Raji (cell line): ENCODE data around the gene NGLY1.

Experiments
- POLR2A ChIP-seq: IDR thresholded peaks from 2 replicates; pipeline ENCODE4 v1.6.1; 2011; ENCODE audit warnings: low read depth, low read length, control low read depth; ENCODE audit not compliant: insufficient read depth

Gene NGLY1

DNA sequence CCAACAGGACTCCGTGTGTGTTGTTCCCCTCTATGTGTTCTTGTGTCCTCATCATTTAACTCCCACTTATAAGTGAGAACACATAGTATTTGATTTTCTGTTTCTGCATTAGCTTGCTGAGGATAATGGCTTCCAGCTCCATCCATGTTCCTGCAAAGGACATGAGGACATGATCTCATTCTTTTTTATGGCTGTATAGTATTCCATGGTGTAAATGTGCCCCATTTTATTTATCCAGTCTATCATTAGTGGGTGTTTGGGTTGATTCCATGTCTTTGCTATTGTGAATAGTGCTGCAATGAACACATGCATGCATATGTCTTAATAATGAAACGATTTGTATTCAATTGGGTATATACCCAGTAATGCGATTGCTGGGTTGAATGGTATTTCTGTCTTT lies 90.0 kb downstream of the NGLY1 start:
- TF ChIP-seq POLR2A = no peak

DNA sequence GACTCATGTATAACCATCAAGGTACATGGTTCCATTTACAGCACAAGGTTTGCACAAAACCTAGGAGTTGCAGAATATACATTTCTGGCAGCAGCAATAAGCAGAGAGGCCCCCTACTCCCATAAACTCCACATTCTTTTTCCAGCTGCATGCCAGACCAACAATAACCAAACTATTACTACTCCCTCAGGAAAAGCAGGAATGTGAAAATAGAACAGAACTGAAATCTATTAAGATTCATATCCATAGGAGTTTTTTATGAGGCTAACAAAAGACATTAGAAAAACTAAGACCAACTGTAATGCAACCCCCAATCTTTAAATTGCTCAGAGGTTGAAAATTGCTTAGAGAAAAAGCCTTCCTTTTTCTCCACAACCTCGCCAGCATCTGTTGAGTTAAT lies 90.9 kb downstream of the NGLY1 start:
- no peak for TF ChIP-seq POLR2A

DNA sequence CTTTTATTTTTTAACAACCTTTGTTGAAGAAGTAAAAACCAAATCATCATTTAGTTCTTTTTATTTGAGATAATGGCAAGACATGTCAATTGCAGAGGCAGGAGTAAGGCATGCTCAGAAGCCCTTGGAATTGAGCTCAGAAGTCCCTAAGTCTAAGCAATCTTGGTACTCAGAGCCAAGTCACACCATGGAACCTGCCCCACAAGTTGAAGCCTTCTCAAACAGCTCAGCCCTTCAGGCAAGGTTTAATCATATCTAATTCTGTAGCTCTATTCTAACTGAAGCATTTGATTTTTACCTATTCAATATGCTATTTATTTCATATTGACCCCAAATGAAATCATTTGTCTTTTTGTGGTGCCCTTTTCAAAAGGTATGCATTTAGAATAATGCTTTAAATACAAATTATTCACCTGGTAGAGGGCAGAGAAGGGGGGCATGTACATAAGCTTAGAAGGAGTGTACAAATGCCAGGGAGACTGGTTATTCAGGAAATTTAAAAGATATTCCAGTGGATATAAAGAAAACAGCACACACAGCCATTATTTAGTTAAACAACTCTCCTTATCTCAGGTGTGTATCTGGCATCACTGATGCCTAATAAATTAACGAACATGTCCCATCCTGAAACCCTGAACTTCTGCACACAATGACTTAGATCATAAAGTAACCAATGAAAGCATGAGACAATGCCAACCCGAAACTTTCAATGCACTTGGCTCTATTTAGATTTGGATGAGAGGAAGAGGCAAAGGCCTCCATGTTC lies 92.3 kb downstream of the NGLY1 start:
- no peak for TF ChIP-seq POLR2A

DNA sequence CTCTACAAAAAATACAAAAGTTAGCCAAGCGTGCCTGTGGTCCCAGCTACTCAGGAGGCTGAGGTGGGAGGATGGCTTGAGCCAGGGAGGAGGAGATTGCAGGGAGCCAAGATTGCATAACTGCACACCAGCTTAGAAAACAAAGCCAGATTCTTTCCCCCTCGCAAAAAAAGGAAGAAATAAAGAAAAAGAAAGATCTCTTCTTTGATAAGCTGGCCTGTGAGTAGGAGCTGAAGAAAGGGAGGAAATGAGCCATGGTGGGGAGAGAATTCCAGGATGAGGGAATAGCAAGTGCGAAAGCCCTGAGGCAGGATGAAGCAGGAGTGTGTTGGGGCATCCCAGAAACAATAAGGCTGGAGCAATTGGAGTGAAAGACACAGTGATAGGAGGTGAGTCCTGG lies 94.0 kb downstream of the NGLY1 start:
- TF ChIP-seq POLR2A = no peak

DNA sequence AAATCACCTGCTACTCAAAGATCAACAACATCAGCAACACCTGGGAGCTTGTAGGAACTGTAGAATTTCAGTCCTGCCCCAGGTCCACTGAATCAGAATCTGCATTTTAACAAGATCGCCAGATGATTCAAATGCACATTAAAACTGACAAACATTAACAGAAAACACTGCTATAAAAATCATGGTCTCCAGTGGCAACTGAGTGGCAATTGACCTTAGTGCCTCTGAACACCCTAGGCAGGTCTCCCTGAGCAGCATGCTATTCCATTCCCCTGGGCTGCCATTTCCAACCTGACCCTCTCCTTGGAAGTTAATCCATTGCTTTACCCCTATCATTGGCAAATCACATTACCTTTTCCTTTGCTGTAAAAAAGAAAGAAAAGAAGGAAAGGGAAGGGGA lies 95.5 kb downstream of the NGLY1 start:
- TF ChIP-seq POLR2A = no peak

DNA sequence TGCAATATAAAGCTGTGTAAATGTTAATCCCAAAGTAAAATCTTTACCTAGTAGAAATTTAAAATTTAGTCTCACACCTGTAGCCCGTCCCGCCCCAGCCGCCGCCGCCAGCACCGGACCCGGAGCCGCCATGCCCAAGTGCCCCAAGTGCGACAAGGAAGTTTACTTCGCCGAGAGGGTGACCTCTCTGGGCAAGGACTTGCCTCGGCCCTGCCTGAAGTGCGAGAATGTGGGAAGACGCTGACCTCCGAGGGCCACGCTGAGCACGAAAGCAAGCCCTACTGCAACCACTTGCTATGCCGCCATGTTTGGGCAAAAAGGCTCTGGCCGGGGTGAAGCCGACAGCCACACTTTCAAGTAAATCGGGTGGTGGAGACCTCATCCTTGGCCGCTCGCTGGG lies 96.5 kb downstream of the NGLY1 start:
- no peak for TF ChIP-seq POLR2A

DNA sequence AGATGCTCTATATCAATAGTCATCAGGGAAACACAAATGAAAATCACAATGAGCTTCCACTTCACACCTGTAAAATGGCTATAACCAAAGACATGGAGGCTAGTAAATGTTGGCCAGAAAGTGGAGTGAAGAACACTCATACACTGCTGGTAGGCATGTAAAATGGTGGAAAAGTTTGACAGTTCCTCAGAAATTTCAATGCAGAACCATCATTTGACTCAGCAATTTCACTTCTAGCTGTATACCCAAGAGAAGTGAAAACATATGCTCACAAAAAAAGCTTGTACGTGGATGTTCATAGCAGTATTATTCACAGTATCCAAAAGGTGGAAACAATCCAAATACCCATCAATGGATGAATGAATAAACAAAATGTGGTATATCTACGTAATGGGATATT lies 99.4 kb downstream of the NGLY1 start:
- no peak for TF ChIP-seq POLR2A

DNA sequence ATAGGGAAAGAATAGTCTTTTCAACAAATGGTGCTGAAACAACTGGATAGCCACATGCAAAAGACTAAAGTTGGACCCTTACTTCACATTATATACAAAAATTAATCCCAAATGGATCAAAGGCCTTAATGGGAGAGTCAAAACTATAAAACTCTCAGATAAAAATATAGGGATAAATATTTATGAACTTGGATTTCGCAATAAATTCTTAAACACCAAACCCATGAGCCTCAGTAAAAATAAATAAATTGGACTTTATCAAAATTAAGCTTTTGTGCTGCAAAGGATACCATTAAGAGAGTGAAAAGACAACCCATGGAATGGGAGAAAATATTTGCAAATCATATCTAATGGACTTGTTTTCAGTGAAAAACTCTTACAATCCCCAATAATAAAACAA lies 99.8 kb downstream of the NGLY1 start:
- no peak for TF ChIP-seq POLR2A

DNA sequence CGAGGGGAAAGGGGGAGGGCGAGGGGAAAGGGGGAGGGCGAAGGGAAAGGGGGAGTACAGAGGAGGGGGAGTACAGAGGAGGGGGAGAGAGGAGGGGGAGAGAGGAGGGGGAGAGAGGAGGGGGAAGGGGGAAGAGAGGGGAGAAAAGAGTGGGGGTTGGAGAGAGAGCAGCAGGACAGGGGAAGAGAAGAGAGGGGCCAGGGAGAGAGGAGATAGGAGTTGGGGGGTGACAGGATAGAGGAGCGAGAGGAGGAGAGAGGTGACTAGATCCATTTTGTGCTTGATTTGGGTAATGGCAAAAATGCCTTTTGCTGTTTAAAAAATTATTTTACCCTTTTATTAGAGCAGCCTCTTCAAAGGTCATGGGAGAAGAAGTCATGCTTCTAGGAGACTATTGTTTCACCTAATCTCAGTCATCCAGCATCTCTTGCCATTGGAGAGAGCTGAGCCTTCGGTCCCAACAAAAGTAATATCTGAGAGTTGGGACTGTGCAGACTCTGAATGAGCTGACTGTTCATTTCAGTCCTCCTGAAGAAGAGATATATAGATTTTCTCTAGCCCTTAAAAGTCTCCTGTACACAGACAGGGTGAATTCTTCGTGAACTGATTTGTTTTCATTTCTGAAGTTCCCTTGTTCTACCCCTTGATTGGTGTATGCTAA lies 103.5 kb downstream of the NGLY1 start:
- TF ChIP-seq POLR2A = no peak

DNA sequence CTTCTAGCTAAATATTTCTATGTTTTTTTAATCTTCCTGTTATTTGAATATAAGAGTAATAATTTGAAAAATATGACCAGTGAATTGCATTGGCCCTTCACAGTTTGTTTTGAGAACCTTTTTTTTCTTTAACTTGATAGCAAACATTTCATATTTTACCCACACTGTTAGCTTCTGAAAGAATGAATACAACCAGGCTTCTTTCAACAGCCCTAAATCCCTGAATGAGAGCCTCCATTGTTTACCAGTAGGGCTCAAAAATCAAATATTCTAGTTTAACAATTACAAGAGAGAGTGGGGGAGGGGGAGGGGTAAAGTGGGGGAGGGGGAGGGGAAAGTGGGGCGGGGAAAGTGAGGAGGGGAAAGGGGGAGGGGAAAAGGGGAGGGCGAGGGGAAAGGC lies 104.1 kb downstream of the NGLY1 start:
- TF ChIP-seq POLR2A = no peak

DNA sequence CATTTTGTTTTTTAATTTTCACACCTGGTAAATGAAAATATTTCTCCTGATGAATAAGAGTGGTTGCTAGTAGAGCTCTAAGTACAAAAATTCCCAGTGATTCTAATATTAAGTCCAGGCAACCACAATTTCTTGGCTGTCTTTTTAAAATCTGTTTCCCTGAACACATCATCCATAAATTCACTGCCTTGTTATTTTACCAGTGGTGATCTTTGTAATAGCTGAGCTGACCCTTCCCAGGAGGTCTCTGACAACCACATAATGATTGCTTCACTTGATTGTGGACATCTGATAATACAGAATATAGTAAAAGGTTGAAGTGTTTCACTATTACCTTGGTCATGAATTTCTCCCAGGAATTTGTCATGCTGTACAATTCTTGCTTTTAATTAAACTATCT lies 104.7 kb downstream of the NGLY1 start:
- no peak for TF ChIP-seq POLR2A

DNA sequence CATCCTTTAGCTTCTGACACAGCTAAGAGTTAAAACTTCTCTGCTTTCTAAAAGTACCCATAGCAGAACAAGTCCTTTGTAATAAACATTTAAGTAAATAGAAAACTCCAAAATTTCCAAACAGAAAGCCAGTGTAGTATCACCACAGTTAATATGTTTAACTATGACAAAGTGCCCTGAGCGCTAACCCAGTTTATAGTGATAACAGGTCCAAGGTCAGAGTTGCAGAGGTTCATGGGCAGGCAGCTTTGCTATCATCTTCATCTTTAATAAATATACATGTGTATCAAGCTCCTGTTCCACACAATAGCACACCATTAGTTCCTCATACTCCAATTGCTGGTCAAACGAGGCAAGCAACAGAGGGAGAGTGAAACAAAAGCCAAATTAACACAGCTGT lies 106.1 kb downstream of the NGLY1 start:
- TF ChIP-seq POLR2A = no peak

DNA sequence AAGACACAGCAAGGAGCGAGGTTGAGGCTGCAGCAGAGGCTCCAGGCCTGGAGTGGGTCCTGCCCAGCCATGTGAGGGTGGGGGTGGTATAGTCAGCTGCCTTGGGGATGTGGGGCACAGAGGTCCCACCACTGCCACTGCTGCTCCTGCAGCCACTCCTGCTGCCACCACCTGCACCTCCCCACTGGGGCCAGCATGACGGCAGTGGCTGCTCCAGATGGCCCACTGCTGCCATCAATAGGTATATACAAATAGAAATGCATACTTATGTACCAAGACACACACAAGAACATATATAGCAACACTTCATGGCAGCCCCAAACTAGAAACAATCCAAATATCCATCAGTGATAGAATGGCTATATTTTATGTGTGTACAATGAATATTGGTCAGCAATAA lies 108.6 kb downstream of the NGLY1 start:
- no peak for TF ChIP-seq POLR2A

DNA sequence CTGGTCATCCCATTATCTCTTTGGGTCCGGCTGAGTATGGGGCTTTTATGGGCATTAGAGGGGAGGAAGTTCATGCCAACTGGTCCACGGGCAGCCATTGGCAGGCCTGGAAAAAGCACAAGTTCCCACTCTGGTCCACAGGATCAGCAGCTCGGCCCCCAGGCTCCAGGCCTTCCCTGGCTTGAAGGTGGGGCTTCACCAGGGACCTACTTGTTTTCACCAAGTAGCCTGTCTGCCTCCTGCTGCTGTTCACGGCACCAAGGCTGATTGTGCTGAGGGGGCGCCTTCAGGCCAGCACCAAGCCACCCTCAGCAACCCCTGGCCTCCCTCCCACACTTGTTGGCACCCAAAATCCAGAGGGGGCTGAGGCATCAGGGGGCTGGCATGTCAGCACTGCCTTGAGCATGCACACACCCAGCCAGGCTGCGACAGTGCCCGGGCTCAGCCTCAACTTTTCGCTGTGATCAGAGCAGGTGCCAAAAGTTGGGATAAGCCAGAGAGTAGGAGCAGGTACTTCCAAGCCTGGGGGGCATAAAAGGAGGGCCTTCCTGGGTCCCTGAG lies 109.4 kb downstream of the NGLY1 start:
- no peak for TF ChIP-seq POLR2A
